Measurements from ENCODE around the gene MYOZ1.
A peak's percentile ranks its signal among the peaks of the same experiment; 100 is the strongest.

The MYOZ1 gene

DNA sequence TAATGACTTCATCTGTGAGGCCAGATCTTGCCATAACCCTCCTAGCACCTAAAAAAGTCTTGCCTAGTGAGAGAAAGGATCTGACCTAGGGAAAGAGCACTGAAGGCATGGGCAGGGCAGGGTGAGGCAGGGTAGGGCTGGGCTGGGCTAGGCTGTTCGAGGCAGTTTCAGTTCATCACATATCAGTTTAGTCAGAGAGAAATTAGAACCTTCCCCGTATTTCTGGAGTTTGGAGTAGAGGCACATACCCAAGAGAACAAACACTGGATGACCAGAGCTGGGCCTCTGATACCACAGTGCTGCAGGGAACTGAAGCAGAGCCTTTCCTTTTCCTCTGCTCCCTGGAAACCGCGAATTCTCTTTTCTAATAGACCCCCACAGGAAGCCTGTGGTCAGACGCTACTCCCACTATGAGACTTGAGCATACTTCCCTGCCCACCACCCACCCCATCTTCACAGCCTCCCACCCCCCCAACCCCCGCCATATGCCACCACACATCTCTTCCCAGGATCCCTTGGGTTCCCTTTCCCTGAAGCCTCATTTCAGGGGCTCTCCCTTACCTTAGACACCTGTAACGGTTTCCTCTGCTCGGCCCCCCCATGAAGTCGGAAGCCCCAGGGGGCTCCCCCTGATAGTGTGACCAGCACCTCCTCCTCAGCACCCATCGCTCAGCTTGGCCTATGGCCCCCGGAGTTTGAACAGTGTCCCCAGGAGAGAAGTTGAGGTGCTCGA lies 14.1 kb upstream of the MYOZ1 start:
- DNase-seq (ENCODE audit: extremely low spot score): peak; percentile 48
- TF ChIP-seq, protein P1, sequence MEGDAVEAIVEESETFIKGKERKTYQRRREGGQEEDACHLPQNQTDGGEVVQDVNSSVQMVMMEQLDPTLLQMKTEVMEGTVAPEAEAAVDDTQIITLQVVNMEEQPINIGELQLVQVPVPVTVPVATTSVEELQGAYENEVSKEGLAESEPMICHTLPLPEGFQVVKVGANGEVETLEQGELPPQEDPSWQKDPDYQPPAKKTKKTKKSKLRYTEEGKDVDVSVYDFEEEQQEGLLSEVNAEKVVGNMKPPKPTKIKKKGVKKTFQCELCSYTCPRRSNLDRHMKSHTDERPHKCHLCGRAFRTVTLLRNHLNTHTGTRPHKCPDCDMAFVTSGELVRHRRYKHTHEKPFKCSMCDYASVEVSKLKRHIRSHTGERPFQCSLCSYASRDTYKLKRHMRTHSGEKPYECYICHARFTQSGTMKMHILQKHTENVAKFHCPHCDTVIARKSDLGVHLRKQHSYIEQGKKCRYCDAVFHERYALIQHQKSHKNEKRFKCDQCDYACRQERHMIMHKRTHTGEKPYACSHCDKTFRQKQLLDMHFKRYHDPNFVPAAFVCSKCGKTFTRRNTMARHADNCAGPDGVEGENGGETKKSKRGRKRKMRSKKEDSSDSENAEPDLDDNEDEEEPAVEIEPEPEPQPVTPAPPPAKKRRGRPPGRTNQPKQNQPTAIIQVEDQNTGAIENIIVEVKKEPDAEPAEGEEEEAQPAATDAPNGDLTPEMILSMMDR (IDR thresholded peaks at IDR 0.05; ENCODE audit: control extremely low read depth, extremely low read depth, low read depth, missing control alignments): no peak
- ChIA-PET POLR2A (no interaction called here), CTCF (no interaction called here)

DNA sequence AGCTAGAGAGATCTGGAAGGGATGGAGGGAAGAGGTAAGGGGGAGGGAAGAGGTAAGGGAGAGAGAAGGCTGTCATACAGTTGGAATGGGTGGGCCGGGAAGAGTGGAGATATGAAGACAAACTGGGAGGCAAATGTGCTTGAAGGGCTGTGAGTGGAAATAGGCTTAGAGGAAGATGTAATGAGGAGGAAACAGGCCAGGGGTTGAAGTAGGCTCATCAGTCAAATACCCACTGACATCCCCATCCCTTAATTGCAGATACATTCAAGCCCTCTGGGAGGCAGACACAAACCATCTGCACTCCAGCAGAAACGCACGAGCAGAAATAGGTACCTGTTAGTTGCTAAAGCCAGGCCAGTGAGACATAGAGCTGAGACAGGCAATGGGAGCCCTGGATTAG lies 12.4 kb upstream of the MYOZ1 start:
- TF ChIP-seq, protein P1 (IDR thresholded peaks at IDR 0.05; ENCODE audit: control extremely low read depth, extremely low read depth, low read depth, missing control alignments): peak; percentile 36
- ChIA-PET POLR2A (no interaction called here), CTCF (interaction anchor here (1.0 to 2.2 kb wide), 5 partner anchors 9 to 225 kb away, joined by 4 to 13 read pairs (median 4); no protein-coding TSS in a partner anchor)
- DNase-seq (ENCODE audit: extremely low spot score): peak; percentile 55

GRCh38 chr10:73653195-73653594 lies 11.9 kb upstream of the MYOZ1 start:
- POLR2A ChIA-PET: no interaction called here
- TF ChIP-seq, protein P1 (IDR thresholded peaks at IDR 0.05; ENCODE audit: control extremely low read depth, extremely low read depth, low read depth, missing control alignments): no peak
- DNase-seq (ENCODE audit: extremely low spot score): no peak
- CTCF ChIA-PET: interaction anchor here (1.2 to 2.2 kb wide), 3 partner anchors 9 to 226 kb away, joined by 4 to 13 read pairs (median 5); no protein-coding TSS in a partner anchor

DNA sequence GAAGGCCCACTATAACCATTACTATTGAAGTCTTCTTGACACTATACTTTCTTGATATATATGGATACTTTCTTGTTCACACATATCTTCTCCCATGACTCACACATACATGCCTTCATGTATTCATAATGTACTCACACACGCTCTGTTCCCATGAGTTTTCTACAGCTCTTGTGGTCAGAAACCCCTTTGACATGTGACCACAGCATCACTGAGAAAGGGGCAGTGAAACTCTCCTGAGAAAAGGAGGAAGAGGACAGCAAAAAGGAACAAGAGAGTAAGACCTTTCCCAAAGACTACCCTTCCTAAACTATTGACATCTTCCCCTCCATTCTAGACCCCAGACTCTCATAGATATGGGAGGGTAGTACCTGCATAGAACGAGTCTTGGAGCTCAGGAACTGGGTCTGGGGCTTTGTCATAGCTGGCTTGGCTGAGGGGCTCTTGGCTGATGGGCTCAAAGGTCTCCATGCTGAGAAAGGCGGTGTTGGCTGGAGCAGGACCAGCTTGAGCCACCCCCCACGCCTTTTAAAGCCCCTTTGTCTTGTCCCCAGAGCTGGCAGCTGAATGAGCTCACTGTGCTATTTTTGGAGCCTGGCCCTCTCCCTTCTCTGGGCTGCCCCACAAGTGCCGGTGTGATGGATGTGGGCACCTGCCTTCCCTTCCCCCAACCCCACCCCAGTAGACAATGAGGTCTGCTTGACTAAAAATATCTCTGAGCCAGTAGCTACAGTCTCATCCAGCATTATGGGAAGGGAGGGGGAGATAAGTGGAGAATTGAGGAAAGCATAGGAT lies 9.5 kb upstream of the MYOZ1 start:
- CTCF ChIA-PET: interaction anchor here (1.2 to 12.6 kb wide), 3 partner anchors 10 to 121 kb away, joined by 3 to 180 read pairs (median 4); partner anchors contain the start of gene MYOZ1
- POLR2A ChIA-PET: interaction anchor here (0.6 kb wide), 1 partner anchor 8 kb away, joined by 4 read pairs; no protein-coding TSS in a partner anchor
- DNase-seq (ENCODE audit: extremely low spot score): peak; percentile 53
- TF ChIP-seq, protein P1 (IDR thresholded peaks at IDR 0.05; ENCODE audit: control extremely low read depth, extremely low read depth, low read depth, missing control alignments): no peak

DNA sequence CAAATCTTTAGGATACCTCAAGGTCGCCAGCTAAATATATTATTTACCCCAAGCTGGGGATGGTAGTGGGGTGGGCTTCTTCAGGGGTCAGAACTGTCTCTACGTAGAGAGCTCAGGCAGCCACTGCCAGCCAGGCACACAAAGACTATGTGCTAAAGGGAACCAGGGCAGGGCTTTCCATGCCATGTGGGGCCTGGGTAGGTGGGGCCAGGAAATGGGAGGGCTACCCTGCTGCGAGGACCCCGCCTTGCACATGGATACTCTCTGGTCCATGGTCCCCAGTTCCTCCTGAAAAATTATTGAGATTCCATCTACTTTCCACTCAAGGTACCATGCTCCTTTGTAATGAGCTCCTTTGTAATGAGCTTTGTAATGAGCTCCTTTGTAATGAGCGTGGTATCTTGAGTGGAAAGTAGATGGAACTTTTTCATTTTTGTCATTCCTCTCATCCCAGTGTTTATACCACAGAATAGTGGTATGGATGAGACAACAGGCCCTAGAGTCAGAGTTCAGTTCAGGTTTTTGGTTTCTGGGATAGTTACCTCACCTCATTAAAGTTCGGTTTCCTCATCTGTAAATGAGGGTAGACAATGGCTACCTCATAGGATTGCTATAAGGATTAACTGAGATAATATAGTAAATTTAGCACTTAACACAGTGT lies 8.7 kb upstream of the MYOZ1 start:
- POLR2A ChIA-PET: interaction anchor here (0.6 kb wide), 1 partner anchor 9 kb away, joined by 4 read pairs; no protein-coding TSS in a partner anchor
- DNase-seq (ENCODE audit: extremely low spot score): no peak
- CTCF ChIA-PET: interaction anchor here (1.2 to 12.6 kb wide), 3 partner anchors 9 to 121 kb away, joined by 3 to 180 read pairs (median 4); partner anchors contain the start of gene MYOZ1
- TF ChIP-seq, protein P1 (IDR thresholded peaks at IDR 0.05; ENCODE audit: control extremely low read depth, extremely low read depth, low read depth, missing control alignments): no peak
